HG03139 (cell line): ENCODE measurements around the gene LRRTM2.
"Not testable (repeated sequence)": the region's sequence is repeated elsewhere in the genome, so short reads cannot be mapped to it uniquely, and the experiment has no call there.

Source experiments
- ATAC-seq: cut with Tn5 transposase; IDR thresholded peaks from one replicate; pipeline ENCODE4 v1.9.1; 2021; ENCODE audit not compliant: unreplicated experiment

LRRTM2 gene, protein sequence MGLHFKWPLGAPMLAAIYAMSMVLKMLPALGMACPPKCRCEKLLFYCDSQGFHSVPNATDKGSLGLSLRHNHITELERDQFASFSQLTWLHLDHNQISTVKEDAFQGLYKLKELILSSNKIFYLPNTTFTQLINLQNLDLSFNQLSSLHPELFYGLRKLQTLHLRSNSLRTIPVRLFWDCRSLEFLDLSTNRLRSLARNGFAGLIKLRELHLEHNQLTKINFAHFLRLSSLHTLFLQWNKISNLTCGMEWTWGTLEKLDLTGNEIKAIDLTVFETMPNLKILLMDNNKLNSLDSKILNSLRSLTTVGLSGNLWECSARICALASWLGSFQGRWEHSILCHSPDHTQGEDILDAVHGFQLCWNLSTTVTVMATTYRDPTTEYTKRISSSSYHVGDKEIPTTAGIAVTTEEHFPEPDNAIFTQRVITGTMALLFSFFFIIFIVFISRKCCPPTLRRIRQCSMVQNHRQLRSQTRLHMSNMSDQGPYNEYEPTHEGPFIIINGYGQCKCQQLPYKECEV

DNA sequence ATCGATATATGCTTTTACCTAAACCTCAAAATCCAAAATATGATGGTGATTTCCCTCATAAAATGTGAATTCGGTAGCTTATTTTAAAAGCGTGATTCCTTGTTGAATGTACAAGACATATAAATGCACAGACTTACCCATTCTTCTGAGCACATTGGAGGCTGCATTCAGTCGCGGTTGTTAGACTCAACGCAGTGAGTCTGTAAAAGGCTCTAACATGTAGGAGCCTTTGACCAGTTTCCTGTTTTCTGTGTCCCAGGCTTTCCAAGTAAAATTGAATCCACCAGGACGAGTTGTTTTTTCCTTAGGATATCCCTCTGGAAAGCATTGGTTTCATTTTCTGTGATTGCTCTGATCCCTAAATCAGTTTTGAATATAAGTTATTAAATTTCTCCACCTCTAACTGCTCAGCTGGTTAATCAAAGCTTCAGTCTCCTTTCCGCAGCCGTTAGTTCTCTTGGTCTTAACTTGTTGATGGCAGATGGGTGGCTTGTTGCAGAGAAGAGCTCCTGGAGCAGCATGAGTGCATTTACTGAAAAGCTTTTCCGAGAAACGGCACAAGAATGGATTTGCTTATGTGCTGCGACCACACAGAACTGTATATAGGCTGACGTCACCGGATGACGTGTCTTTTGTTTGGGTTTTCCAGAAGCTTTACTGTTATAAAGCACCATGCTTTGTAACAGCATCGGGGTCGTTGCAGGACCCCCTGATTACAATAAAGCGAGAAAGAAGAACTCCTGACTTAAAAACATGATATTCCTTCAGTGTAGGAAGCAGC lies at the start of gene LRRTM2:
Gene LRRTM2 (minus strand): TSS at position 565 of the 781 bp plus-strand sequence. CDS start 424 bp downstream, at position 141.
- no peak for ATAC-seq

DNA sequence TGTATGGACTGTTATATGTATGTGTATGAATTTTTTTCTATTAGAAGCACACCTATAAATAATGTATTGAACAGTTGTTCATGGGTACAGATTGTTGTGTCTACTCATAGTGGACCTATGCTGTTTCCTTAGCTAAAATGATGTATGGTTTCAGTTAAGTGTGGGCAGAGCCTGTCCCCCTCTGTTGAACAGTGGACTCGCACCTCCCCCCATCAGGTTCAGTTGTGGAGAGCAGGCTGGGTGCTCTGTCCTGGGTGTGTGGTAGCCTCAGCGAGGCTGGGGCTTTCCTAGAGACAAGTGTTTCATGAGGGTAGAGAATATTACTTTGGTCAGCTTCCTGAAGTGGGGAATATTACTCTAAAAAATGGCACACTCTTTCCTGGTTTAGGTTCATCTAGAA lies 47.4 kb upstream of the LRRTM2 start:
- ATAC-seq: no peak

DNA sequence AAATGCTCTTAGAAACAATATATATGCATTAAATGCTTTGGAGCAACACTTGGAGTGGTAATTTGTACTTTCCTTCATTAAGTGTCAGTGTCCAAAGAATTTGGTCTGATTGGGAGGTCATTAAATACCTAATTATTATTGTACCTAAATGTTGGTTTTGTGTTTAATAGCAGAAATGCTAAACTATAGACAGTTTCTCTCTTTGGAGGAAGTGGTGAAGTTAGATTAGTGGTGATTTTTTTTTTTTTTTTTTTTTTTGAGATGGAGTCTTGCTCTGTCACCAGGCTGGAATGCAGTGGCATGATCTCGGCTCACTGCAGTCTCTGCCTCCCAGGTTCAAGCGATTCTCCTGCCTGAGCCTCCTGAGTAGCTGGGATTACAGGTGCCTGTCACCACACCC lies 46.2 kb upstream of the LRRTM2 start:
- not testable (repeated sequence) for ATAC-seq

DNA sequence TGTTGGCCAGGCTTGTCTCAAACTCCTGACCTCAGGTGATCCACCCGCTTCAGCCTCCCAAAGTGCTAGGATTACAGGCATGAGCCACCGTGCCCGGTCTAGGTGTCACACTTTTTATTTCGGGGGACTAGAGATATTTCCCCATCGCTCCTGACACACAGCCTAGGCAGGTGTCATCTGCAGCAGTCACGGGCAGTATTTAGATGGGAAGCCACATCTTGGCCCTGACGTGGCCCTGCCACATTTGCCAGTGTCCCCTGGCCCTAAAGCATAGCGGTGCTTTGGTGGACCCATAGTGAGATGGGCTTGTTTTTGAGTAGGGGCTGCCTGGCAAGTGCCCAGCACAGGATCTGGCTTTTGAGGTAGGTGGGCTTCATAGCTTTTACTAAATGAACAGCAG lies 45.0 kb upstream of the LRRTM2 start:
- ATAC-seq: no peak

DNA sequence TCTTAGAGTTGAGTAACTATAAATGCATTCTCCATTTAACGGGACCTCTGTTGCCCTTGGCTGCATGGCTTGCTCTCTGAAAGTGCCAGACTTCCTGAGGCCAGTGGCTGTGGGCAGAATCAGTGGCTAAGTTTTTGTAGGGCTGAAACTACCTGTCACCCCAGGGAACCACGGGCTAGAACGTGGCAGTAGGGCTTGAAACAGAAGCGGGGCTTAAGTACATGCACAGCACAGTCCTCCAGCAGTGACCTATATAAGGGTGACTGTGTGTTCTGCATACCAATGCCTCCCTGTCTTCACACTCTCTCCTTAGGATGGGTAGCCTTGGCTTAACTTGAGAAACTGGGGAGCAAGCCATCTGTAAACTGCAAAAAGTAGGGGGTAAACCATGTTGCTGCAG lies 43.6 kb upstream of the LRRTM2 start:
- ATAC-seq: no peak

DNA sequence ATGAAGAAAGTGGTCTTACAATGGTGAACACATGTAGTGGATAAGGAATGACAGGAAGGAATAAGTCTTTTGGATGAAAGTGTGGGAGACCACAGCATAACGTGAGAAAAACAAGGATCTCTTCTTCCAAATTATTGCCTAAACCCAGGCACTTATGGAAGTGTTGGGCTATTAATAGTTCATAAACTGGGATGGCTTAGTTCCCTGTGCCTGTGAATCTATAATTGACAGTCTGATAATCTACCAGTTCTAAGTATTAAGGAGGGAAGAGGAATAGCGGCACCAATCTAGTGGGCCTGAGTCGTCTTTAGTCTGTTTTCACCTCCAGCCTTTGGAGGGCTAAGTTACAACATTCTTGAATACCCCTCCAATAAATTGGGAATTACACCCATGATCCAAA lies 39.2 kb upstream of the LRRTM2 start:
- ATAC-seq: no peak

DNA sequence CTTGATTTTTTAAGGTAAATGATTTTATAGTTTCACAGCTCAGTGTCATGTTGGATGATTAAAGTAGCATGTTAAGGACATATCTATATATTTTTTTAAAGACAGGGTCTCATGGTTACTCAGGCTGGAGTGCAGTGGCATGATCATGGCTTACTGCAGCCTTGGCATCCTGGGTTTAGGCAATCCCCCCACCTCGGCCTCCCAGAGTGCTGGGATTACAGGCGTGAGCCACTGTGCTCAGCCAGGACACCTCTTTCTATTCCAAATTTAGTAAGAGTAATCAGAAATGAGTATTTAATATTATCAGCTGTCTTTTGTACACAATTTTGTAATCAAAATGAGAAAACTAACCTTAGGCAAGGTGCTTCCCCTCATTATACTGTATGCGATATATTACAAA lies 38.6 kb upstream of the LRRTM2 start:
- ATAC-seq: no peak

DNA sequence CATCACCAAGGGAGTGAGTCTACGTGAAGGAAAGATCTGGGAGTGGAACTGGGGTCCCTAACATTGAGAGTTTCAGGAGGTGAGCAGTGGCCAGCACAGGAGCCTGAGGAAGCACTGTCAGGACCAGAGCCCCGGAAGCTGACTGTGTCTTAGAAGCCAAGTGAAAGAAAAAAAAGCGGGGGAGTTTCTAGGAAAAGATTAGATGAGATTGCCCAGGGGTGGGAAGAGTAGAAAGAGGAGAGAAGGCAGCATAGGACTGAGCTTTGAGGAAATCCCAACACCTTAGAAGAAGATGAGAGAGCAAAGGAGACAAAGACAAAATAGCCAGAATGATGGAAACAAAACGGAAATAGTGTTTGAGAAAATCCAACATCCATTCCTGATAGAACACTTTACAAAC lies 37.0 kb upstream of the LRRTM2 start:
- ATAC-seq: no peak

DNA sequence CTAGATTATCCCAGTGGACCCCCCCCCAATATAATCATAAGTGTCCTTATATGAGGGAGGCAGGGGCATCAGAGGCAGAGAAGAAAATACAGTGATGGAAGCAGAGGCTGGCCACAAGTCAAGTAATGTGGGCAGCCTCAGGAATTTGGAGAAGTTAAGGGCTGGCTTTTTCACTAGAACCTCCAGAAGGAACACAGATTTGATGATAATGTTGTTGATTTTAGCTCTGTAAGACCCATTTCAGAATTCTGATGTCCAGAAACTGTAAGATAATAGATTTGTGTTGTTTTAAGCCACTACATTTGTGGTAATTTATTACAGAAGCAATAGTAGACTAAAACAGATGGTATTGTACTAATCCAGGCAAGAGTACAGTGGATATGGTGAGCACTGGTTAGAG lies 36.3 kb upstream of the LRRTM2 start:
- no peak for ATAC-seq

DNA sequence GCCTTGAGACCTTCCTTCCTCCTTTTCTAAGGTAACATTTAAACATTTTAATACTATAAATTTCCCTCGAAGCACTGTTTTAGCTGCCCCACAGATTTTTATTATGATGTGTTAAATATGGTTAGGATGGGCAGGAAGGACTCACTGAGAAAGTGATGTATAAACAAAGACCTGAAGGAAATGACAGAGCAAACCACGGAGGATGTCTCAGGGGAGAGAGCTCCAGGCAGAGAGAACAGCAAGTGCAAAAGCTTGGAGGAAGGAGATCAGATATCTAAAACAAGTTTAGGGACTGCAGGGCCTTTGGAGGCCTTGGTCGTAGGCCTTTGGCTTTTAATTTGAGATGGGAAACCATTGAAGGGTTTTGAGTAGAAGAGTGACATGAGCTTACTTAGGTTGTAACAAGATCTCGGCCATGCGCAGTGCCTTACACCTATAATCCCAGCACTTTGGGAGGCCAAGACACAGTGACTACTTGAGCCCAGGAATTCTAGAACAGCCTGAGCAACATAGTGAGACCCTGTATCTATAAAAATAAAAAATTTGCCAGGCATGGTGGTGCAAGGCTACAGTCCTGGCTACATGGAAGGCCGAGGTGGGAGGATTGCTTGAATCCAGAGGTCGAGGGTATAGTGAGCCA lies 35.5 kb upstream of the LRRTM2 start:
- ATAC-seq: no peak

DNA sequence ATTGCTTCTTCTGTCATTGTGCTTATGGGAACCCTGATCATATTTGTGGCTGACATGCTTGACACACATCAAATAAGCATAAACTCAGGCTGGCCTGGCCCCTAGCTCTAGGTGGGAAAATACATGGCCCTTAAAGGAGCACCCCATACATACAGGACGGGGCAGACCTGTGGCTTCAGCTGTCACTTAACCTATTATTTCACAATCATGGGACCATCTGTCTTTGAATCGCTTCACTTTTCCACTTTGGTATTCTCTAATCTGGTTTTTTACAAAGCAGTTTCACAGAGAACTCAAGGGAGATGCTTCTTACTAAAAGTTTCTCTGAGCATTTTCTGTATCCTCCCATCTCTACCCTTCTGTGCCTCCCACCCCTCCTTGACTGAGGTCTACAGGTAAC lies 34.6 kb upstream of the LRRTM2 start:
- no peak for ATAC-seq

DNA sequence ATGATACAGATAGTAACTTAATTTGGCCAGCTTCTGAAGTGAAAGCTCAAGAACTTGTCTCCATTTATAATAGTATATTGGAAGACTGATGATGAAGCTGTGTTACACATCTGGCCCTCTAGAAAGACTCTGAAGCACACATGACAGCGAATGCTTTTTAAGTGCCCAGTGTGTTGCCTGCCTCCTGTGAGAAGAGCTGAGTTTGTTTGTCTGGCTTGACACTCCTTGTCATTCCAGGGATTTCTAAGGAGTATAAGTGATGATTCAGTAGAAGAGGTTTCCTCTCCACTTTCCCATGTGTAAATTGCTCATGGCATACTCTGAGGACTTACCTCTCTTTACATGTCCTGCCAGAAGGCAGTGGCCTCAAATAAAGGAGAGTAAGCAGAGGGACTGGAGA lies 30.4 kb upstream of the LRRTM2 start:
- no peak for ATAC-seq

DNA sequence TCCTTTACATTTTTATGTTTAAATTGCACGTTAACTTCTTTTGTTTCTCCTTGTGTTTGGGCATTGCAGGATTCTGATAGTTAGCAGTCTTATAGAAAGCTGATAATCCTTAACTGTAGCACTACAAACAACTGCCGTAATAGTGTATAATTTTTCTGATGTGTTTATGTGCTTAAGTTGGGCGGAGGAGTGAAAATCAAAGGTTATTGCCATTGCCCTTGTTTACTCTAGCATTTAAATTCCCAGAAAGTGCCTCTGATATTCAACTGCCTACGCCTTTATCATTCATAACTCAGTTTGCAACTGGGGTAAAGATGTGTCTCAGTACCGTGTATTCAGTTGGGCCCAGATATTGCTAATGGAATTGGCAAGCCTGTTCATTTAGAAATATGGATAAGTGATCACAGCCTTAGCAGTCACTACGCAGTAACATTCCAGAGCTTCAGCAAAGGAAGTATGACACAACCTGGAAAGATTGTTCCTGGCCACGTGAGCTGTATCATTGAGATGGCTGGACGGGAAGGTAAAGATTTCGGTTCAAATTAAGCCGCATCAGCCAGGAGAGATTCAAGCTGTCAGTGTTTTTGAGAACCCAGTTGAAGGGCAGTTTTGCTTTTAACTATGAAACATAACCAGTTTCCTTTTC lies 28.1 kb upstream of the LRRTM2 start:
- ATAC-seq: no peak

DNA sequence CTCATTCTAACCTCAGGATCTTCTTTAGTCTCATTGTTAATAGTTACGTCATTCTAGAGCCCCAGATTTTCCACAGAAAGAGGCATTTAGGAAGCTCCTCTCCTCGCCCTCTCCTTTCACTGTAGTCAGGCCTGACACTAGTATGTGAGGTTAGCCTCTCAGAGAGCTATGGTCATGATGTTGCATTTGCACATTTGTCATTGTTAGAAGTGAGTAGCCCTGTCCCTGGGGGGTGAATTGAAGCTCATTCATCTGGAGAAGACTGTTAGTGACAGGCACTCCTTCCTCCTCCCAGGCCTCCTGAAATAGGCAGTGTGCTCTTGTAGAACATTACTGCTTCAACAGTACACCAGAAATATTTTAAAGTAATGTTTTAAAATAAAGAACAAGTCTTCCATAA lies 26.6 kb upstream of the LRRTM2 start:
- ATAC-seq: no peak

DNA sequence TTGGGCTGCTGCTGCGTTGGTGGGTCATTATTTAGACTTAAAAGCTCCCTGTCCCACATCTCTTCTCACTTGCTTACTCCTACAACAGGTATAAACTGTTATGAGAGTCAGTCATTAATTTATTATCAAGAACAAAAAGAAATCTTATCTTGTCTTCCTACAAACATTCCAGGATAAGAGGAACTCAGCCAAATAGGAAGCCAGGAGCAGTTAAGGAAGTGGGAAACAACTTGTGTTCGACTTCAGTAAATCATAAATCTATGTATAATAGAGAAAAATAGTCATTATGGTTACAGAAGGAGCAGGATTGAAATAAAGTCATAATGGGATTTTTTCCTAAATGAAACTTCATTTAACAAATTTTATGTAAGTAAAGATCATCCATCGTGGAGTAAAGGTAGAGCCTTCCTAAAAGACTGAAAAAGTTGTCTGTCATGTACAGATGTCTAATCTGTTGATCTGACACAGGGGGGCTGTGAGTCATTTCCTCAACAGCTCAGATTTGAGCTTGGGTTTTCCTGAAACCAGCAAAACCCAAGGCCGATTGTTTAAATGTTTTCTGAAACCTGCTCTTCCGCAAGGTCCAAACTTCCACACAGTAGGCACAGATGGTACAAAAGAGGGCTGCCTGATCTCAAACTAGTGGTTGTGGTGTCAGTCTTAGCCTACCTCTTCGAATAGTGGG lies 25.3 kb upstream of the LRRTM2 start:
- ATAC-seq: no peak

DNA sequence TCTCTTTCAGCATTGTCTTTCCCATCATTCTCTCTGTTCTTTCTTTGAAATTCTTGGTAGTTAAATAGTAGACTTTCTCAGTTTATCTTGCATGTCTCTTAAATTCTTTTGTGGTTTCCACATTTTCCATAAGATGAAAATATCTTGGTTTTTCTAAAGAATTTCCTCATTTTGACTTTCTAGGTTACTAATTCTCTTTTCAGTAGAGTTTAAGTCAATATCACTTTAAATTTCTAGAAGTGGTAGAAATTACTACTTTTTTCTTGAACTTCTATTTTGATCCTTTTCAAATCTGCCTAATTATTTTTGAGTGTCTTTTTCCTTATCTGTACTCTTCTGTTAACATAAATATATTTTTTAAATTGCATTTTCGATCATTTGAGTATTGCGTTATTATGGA lies 23.6 kb upstream of the LRRTM2 start:
- no peak for ATAC-seq

DNA sequence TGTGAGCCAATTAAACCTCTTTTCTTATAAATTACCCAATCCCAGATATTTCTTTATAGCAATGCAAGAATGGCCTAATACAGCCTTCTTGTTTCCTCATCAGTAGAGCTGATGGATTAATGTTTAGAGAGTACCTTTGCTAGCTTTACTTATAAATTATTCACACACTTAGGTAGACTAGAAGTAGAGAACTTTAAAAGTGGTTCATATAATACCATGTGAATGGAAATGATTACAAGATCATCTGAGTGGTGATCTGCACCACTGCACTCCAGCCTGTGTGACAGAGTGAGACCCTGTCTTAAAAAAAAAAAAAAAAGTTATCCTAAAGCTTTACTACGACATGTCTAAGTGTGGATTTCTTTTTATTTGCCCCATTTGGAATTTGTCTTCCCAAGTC lies 23.2 kb upstream of the LRRTM2 start:
- no peak for ATAC-seq

DNA sequence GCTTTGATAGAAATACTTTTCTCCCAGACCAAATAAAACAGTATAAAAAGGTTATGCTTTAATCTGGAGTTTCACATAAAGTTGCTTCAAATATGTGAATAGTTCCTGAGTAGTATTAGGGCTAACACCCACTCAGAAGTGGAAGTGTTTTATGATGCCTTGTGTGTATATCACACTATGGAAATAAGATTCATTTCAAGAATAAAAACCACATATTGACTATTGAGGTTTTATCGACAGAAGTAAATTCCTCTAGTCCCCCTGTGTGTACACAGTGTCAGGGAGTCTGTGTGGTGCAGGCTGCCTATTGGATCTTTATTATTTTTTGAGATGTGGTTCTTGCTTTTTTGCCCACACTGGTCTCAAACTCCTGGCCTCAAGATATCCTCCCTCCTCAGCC lies 20.8 kb upstream of the LRRTM2 start:
- no peak for ATAC-seq

DNA sequence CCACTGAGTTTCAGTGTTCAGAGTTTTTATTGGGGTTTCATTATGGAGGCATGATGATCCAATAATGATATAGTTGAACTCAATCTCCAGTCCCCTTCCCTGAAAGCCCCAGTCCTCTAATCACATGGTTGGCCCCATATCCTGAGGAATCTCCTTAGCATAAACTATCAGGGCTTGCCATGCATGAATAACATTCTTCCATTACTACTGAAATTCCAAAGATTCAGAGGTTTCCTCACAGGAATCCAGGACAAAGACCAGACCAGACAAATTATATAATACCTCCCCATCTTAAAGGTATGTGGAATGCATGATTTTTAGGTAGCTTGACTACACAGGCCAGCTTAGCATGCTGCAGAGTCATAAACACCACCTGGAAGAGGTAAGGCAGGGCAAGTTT lies 15.5 kb upstream of the LRRTM2 start:
- ATAC-seq: no peak

DNA sequence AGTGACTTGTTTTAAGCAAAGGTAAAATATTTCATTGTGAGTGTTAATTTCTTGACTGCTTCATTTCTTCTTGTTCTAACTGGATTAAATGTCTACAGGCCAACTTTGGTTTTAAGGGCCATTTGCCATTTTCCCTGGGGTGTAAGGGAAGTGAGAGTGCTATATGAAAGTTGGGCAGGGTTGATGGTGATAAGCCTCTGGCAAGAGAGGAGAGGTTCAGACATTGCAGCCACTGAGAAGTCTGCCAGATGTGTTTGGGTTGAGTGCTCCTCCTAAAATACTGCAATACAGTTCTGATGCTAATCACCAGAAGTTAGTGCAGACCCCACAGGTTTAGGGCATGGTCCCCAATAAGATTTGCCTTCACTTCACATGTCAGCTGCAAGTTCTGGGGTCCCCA lies 14.9 kb upstream of the LRRTM2 start:
- no peak for ATAC-seq

DNA sequence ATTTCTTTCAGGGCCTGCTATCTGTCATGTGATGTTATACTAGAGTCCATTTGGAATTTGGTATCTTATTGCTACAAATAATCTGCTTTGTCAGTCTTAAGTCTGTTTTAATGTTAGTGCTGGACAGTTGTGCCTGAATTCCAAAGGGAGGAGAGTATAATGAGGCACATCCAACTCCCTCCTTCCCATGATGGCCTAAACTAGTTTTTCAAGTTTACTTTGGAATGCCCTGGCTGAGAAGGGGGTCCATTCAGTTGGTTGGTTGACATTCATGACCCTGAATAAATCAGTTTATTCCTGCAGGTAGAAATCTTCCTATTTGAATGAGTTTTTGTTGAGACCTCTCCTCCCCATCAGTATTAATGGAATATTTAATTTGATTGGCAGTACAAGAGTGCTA lies 9.4 kb upstream of the LRRTM2 start:
- no peak for ATAC-seq
